HepG2 (cell line): Measurements from ENCODE around the gene CPB1.

Experiments
- AGO1 ChIP-seq: fragments of 200-400 bp; formaldehyde crosslinking; IDR thresholded peaks from 2 replicates; pipeline ENCODE4 v1.6.1; 2017; ENCODE audit warnings: mild to moderate bottlenecking, low read depth, low read length, moderate library complexity; ENCODE audit not compliant: poor library complexity, severe bottlenecking
- ARID5B ChIP-seq: IDR thresholded peaks from 2 replicates; pipeline ENCODE4 v1.4.0; 2020; ENCODE audit warnings: mild to moderate bottlenecking, missing genetic modification reagents
- ATF1 ChIP-seq: IDR thresholded peaks from 2 replicates; pipeline ENCODE4 v1.6.1; 2016; ENCODE audit warnings: mild to moderate bottlenecking, control low read depth
- CTCF ChIP-seq: sonication (generic); formaldehyde crosslinking; IDR thresholded peaks from 2 replicates; pipeline ENCODE4 v1.5.0; 2020; ENCODE audit warnings: mild to moderate bottlenecking, missing genetic modification reagents, moderate library complexity
- ELF4 ChIP-seq: sonication (generic); formaldehyde crosslinking; IDR thresholded peaks from 2 replicates; pipeline ENCODE4 v1.5.0; 2020; ENCODE audit warnings: missing genetic modification reagents, mild to moderate bottlenecking, moderate library complexity, borderline replicate concordance
- GMEB2 ChIP-seq: IDR thresholded peaks from 2 replicates; pipeline ENCODE4 v1.6.1; 2016; ENCODE audit warnings: missing biosample characterization, missing genetic modification reagents, low read depth
- NFIC ChIP-seq: IDR thresholded peaks from 2 replicates; pipeline ENCODE4 v1.6.1; 2012; ENCODE audit warnings: mild to moderate bottlenecking, low read length, inconsistent platforms
- POLR2A ChIP-seq, 2 experiments: IDR thresholded peaks; 2 replicates each; pipeline ENCODE4 v1.6.1; 2011; ENCODE audit warnings: low read depth in 2 of 2, low read length in 2 of 2, mild to moderate bottlenecking in 1 of 2, moderate library complexity in 1 of 2; ENCODE audit not compliant: insufficient read depth in 1 of 2
- REST ChIP-seq, 2 experiments: IDR thresholded peaks; 2 replicates each; pipeline ENCODE4 v1.6.1; 2011 to 2012; ENCODE audit warnings: low read length in 2 of 2, borderline replicate concordance in 1 of 2, low read depth in 1 of 2, mild to moderate bottlenecking in 1 of 2, moderate library complexity in 1 of 2
- SUZ12 ChIP-seq: fragments of 150-350 bp; IDR thresholded peaks from 2 replicates; pipeline ENCODE4 v1.6.1; 2014; ENCODE audit warnings: low read depth, low read length
- TEAD3 ChIP-seq: optimal IDR thresholded peaks from 2 replicates; pipeline ENCODE3; 2016; ENCODE audit warnings: borderline replicate concordance
- THAP7 ChIP-seq: sonication (generic); formaldehyde crosslinking; IDR thresholded peaks from 2 replicates; pipeline ENCODE4 v1.8.1; 2023; ENCODE audit warnings: mild to moderate bottlenecking, missing genetic modification reagents
- USF2 ChIP-seq, 2 experiments: sonication (generic) in 1 of 2; formaldehyde crosslinking in 1 of 2; IDR thresholded peaks; 2 replicates each; pipeline versions ENCODE4 v1.5.1 to v1.6.1; 2011 to 2020; ENCODE audit warnings: borderline replicate concordance in 1 of 2, low read depth in 1 of 2, low read length in 1 of 2, mild to moderate bottlenecking in 1 of 2, missing genetic modification reagents in 1 of 2, moderate library complexity in 1 of 2
- ZBTB1 ChIP-seq: sonication (generic); formaldehyde crosslinking; IDR thresholded peaks from 2 replicates; pipeline ENCODE4 v1.4.0; 2020; ENCODE audit warnings: missing genetic modification reagents, borderline replicate concordance

- TF ChIP-seq ATF1 = no peak
- no peak for TF ChIP-seq USF2 (IDR thresholded peaks at IDR 0.05; ENCODE audit: low read depth, low read length)
- TF ChIP-seq USF2 (CRISPR knock-in tag; IDR thresholded peaks at IDR 0.05; ENCODE audit: borderline replicate concordance) = no peak
- no peak for TF ChIP-seq ARID5B
- TF ChIP-seq THAP7 = no peak
- no peak for TF ChIP-seq SUZ12
- TF ChIP-seq REST (IDR thresholded peaks at IDR 0.05; ENCODE audit: borderline replicate concordance in 1 of 2, low read depth in 1 of 2, low read length in 2 of 2) = no peak
- no peak for TF ChIP-seq POLR2A (IDR thresholded peaks at IDR 0.05; ENCODE audit: insufficient read depth in 1 of 2, low read depth in 2 of 2, low read length in 2 of 2)
- no peak for TF ChIP-seq CTCF (CRISPR knock-in tag)
- TF ChIP-seq AGO1 = no peak
- TF ChIP-seq NFIC = no peak
- no peak for TF ChIP-seq ZBTB1 (CRISPR knock-in tag)
- TF ChIP-seq TEAD3 (CRISPR knock-in tag) = no peak
- no peak for TF ChIP-seq GMEB2 (CRISPR knock-in tag)
- no peak for TF ChIP-seq ELF4 (CRISPR knock-in tag)
These were observed 79.1 kb downstream of the CPB1 start for GRCh38 chr3:148906667-148907066.
